ENCODE data around the gene MTSS2. TPM values are rescaled to one million over a fixed set of nuclear protein-coding genes. Genes with fewer than 3 reads are reported as not detected.

MTSS2 gene
- total RNA-seq, 2 experiments from 2014 or later: 3.3 TPM

GRCh38 chr16:70723740-70724145 is 37.9 kb upstream of the MTSS2 start:
- Mint-ChIP-seq H3K27ac (no peak overlapping the region), H3K27me3 (no peaks in the 10 kb centered on the region), H3K9me3 (no peaks in the 10 kb centered on the region), H3K36me3 (ENCODE audit: low read depth) (peaks cover 3% of the 10 kb centered on the region), H3K4me3 (no peak overlapping the region), H3K4me1 (no peaks in the 10 kb centered on the region)
- no peak for DNase-seq
- ChIA-PET CTCF (no interaction called here), POLR2A (no interaction called here)

DNA sequence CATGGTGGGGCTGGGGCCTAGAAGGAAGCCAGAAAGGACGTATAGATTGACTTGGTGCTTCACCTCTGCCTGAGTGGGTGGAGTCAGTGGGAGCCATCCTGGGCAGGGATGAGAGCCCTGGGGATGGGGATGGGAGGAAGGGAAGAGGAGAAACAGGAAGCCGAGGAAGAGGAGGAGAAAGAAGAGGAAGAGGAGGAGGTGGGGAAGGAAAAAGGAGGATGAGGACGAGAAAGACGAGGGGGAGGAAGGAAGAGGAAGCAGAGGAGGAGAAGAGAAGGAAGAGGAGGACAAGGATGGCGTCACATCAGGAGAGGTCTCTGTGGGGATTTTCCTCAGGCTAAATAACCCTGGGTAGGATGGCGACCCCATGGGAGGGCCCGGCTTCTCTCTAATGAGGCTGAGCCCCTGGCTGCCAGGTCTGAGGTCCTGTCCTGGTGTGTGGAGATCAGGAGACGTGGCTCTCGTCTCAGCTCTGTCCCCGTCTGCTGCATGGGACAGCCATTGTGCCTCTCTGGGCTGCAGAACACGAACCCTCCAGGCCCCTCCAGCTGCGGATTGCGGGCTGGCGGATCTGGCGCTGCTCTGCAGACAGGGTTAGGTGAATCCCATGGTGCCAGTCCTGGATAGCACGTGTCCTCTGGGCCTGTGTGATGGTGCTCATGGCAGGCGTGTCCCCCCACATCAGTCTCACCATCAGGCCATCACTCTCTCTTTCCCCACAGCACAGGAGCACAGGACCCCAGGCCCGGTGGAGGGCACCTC is 35.5 kb upstream of the MTSS2 start:
- no peaks in the 10 kb centered on the region for H3K4me1 Mint-ChIP-seq
- peaks cover 3% of the 10 kb centered on the region for H3K36me3 Mint-ChIP-seq (ENCODE audit: low read depth)
- H3K9me3 Mint-ChIP-seq: no peaks in the 10 kb centered on the region
- no peak for DNase-seq
- H3K27me3 Mint-ChIP-seq: no peaks in the 10 kb centered on the region
- ChIA-PET CTCF (no interaction called here), POLR2A (no interaction called here)
- H3K27ac Mint-ChIP-seq: no peak overlapping the region
- no peak overlapping the region for H3K4me3 Mint-ChIP-seq

DNA sequence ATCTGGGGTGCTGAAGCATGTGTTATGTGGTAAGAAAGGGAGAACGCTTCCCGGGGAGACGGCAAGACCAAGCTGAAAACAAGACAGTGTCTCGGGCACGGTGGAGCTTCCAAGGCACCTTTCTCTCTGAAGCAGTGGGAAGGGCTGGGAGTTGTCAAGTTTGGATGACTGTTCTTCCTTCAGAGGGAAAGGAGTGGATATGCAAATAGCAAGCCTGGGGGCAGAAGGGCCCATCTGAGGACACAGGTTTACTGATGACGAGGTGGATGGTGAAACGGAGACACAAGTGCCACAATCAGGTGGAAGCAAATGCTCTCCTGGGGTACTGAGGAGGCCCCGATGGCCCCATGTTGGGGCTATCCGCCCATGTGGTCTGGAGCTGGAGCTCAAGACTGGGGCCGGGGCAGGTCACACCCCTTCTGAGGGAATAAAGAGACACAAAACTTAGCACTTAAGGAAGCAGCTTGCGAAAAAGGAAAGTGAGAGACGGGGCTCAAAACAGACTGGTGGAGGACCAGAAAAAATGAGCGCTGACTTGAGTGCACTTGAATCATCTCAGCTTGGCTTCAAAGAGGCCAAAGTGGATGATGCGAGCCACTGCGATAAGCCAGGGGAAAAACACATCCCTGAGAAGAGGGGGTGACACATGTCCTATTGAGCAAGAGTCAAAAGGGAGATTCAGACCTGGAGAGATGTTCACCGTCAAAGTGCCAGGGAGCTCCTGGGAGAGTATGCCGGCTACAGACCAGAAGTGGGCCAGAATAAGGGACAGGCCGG is 34.8 kb upstream of the MTSS2 start:
- ChIA-PET CTCF (no interaction called here), POLR2A (no interaction called here)
- H3K27me3 Mint-ChIP-seq: no peaks in the 10 kb centered on the region
- no peaks in the 10 kb centered on the region for H3K9me3 Mint-ChIP-seq
- H3K4me1 Mint-ChIP-seq: no peaks in the 10 kb centered on the region
- H3K27ac Mint-ChIP-seq: no peak overlapping the region
- H3K36me3 Mint-ChIP-seq (ENCODE audit: low read depth): peaks cover 3% of the 10 kb centered on the region
- DNase-seq: no peak
- no peak overlapping the region for H3K4me3 Mint-ChIP-seq

- no peak for DNase-seq
- no peak overlapping the region for H3K27ac Mint-ChIP-seq
- no peaks in the 10 kb centered on the region for H3K9me3 Mint-ChIP-seq
- no peaks in the 10 kb centered on the region for H3K27me3 Mint-ChIP-seq
- ChIA-PET CTCF (no interaction called here), POLR2A (no interaction called here)
- no peak overlapping the region for H3K4me3 Mint-ChIP-seq
- no peaks in the 10 kb centered on the region for H3K36me3 Mint-ChIP-seq (ENCODE audit: low read depth)
- no peaks in the 10 kb centered on the region for H3K4me1 Mint-ChIP-seq
Observed at GRCh38 chr16:70717065-70717464, 31.2 kb upstream of the MTSS2 start.

- H3K4me1 Mint-ChIP-seq: no peaks in the 10 kb centered on the region
- no peaks in the 10 kb centered on the region for H3K27me3 Mint-ChIP-seq
- ChIA-PET POLR2A (no interaction called here), CTCF (interaction anchor here (0.6 kb wide), 1 partner anchor 62 kb away, joined by 3 read pairs; no protein-coding TSS in a partner anchor)
- no peaks in the 10 kb centered on the region for H3K36me3 Mint-ChIP-seq (ENCODE audit: low read depth)
- H3K9me3 Mint-ChIP-seq: no peaks in the 10 kb centered on the region
- no peak overlapping the region for H3K27ac Mint-ChIP-seq
- no peak for DNase-seq
- no peak overlapping the region for H3K4me3 Mint-ChIP-seq
Observed at GRCh38 chr16:70715860-70716357, 30.1 kb upstream of the MTSS2 start.

DNA sequence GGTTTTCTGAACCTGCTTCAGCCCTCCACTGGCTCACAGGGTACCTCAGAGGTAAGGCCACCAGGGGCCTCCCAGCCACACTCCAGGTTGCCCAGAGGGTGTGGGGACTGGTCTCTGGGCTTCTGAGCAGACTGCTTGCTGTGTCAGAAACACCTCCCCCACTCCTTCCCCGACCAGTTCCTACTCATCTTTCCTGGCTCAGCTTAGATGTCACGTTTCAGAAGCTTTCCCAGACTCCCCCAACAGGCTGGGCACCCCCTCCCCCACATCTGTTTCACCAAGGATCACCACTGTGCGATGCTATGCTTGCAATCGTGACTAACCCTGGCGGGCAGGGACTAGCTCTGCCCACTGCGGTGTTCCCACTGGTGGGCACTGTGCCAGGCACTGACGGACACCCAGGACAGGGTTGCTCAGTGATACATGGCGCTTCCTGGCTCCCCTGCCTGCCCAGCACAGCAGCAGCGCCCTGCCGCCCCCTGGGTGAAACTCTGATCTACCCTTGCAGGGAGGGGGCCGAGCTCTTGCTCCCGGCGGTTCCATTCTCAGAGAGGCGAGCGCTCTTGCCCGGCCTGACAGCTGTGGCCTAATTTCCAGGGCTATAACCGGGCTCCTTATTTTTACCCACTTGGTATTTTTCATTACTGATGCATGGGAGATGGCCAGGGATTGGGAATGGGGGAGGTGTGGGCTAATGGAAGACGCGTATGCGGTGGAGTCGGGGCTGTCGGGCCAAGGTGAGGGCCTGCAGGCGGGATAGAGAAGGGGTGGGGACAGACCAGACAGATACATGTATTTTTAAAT is 29.4 kb upstream of the MTSS2 start:
- no peaks in the 10 kb centered on the region for H3K36me3 Mint-ChIP-seq (ENCODE audit: low read depth)
- no peak for DNase-seq
- no peak overlapping the region for H3K27ac Mint-ChIP-seq
- ChIA-PET CTCF (no interaction called here), POLR2A (no interaction called here)
- no peak overlapping the region for H3K4me3 Mint-ChIP-seq
- no peaks in the 10 kb centered on the region for H3K9me3 Mint-ChIP-seq
- no peaks in the 10 kb centered on the region for H3K27me3 Mint-ChIP-seq
- H3K4me1 Mint-ChIP-seq: no peaks in the 10 kb centered on the region

GRCh38 chr16:70714581-70715054 is 28.8 kb upstream of the MTSS2 start:
- Mint-ChIP-seq H3K4me1 (no peaks in the 10 kb centered on the region), H3K36me3 (ENCODE audit: low read depth) (no peaks in the 10 kb centered on the region), H3K4me3 (no peak overlapping the region), H3K27me3 (no peaks in the 10 kb centered on the region), H3K27ac (no peak overlapping the region), H3K9me3 (no peaks in the 10 kb centered on the region)
- CTCF ChIA-PET: no interaction called here
- POLR2A ChIA-PET: no interaction called here
- no peak for DNase-seq

DNA sequence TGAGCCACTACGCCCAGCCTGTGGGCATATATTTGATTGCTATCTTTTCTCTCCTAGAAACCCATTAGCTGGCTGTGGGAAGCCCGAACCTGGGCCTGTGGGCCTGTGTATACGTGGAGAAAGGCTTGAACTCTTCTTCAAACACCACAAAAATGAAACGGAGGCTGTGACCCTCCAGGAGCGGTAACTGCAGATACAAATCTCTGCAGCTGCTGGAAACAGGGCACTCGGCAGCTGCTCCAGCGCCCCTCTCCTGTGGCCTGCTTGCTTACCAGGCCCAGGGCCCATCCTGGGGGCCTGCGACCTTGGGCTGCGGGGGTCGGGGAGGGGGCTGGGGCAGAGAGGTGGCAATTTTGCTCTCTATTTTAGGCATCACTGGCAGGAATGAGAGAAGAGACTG is 28.0 kb upstream of the MTSS2 start:
- ChIA-PET POLR2A (no interaction called here), CTCF (no interaction called here)
- DNase-seq: no peak
- no peak overlapping the region for H3K4me3 Mint-ChIP-seq
- H3K9me3 Mint-ChIP-seq: no peaks in the 10 kb centered on the region
- H3K4me1 Mint-ChIP-seq: no peaks in the 10 kb centered on the region
- no peaks in the 10 kb centered on the region for H3K36me3 Mint-ChIP-seq (ENCODE audit: low read depth)
- H3K27me3 Mint-ChIP-seq: no peaks in the 10 kb centered on the region
- H3K27ac Mint-ChIP-seq: no peak overlapping the region

DNA sequence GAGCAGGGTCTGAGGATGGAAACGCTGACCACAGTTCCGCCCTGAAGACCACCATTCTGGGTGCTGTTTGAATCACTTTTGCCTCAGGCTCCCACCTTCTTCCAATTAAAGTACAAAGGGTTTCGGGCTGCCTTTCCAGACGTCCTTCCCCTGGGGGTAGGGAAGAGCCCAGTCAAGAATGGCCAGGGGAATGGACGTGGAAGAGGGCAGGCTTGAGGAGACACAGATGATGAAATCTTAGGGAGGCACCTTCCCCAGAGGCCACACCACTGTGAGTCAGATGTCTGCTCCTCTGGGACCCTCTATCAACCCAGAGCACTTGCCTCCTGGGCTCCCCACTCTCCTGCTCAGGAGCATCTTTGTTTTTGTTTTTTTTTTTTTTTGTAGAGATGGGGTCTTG is 27.5 kb upstream of the MTSS2 start:
- H3K27me3 Mint-ChIP-seq: no peaks in the 10 kb centered on the region
- DNase-seq: no peak
- H3K4me1 Mint-ChIP-seq: no peaks in the 10 kb centered on the region
- H3K36me3 Mint-ChIP-seq (ENCODE audit: low read depth): no peaks in the 10 kb centered on the region
- CTCF ChIA-PET: interaction anchor here (0.6 kb wide), 1 partner anchor 309 kb away, joined by 4 read pairs; no protein-coding TSS in a partner anchor
- no peaks in the 10 kb centered on the region for H3K9me3 Mint-ChIP-seq
- H3K4me3 Mint-ChIP-seq: no peak overlapping the region
- H3K27ac Mint-ChIP-seq: no peak overlapping the region
- POLR2A ChIA-PET: no interaction called here

GRCh38 chr16:70712942-70713341 is 27.1 kb upstream of the MTSS2 start:
- H3K9me3 Mint-ChIP-seq: no peaks in the 10 kb centered on the region
- no peaks in the 10 kb centered on the region for H3K4me1 Mint-ChIP-seq
- CTCF ChIA-PET: interaction anchor here (0.6 kb wide), 1 partner anchor 308 kb away, joined by 4 read pairs; no protein-coding TSS in a partner anchor
- H3K36me3 Mint-ChIP-seq (ENCODE audit: low read depth): no peaks in the 10 kb centered on the region
- H3K27me3 Mint-ChIP-seq: no peaks in the 10 kb centered on the region
- no peak overlapping the region for H3K27ac Mint-ChIP-seq
- no peak overlapping the region for H3K4me3 Mint-ChIP-seq
- no peak for DNase-seq
- POLR2A ChIA-PET: no interaction called here

- CTCF ChIA-PET: no interaction called here
- no peak for DNase-seq
- H3K4me1 Mint-ChIP-seq: no peaks in the 10 kb centered on the region
- no peak overlapping the region for H3K4me3 Mint-ChIP-seq
- H3K27me3 Mint-ChIP-seq: no peaks in the 10 kb centered on the region
- no peaks in the 10 kb centered on the region for H3K9me3 Mint-ChIP-seq
- H3K27ac Mint-ChIP-seq: no peak overlapping the region
- POLR2A ChIA-PET: no interaction called here
- no peaks in the 10 kb centered on the region for H3K36me3 Mint-ChIP-seq (ENCODE audit: low read depth)
Observed at GRCh38 chr16:70712359-70712758, 26.5 kb upstream of the MTSS2 start.

DNA sequence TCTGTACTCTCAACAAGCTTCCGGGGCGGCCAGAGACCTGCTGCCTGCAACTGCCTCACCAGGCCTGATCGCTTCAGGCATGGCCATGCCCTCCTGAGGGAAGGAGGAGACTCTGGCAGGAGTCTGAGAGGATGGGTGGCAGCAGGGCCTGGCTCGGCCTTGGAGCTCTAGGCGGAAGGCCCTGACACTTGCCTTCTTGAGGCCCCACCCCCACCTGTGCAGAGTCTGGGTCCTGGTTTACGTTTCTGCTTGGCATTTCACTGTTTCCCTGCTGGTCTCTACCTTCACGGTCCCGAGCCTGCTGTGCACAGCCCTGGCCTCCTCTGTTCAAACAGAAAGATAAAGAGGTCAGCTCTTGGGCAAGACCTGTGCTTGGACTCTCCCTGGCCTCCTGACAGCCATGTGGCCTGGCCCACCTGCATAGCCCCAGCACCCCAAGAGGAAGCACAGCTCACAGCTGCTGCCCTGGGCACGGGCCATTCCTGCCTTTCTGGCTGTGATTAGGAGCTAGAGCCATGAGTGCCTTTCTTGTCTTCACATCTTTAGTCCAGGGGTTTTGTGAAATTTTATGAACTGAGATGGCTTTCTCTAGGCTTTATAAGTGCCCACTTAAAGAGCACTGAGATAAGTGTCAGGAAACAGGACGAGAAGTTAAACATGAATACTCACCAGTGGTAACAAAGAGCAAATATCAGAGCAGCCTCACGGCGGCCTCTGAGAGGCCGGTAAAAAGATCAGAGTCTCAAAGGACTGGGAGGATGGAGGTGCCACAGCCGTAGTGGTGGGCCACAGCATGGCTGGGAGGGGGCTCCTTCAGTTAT is 25.6 kb upstream of the MTSS2 start:
- H3K36me3 Mint-ChIP-seq (ENCODE audit: low read depth): no peaks in the 10 kb centered on the region
- DNase-seq: no peak
- no peak overlapping the region for H3K27ac Mint-ChIP-seq
- H3K27me3 Mint-ChIP-seq: no peaks in the 10 kb centered on the region
- H3K9me3 Mint-ChIP-seq: no peaks in the 10 kb centered on the region
- no peaks in the 10 kb centered on the region for H3K4me1 Mint-ChIP-seq
- ChIA-PET CTCF (no interaction called here), POLR2A (no interaction called here)
- H3K4me3 Mint-ChIP-seq: no peak overlapping the region
